ENCODE results near the gene CDKN2AIPNL.

GRCh38 chr5:134438721-134439123, 27.0 kb upstream of the CDKN2AIPNL start:
- no peak for TF ChIP-seq CTCF (IDR thresholded peaks at IDR 0.05)
- no peak for TF ChIP-seq POLR2A (IDR thresholded peaks at IDR 0.05)

Measured in esophagus squamous epithelium (tissue), 4 donors.